Prostate gland (tissue), 2 donors: ENCODE data around the gene DOCK3. TPM values are rescaled to one million over a fixed set of nuclear protein-coding genes. Genes with fewer than 3 reads are reported as not detected.
"Not testable (repeated sequence)": the region's sequence is repeated elsewhere in the genome, so short reads cannot be mapped to it uniquely, and the experiment has no call there.

Experiments
- DNase-seq: peaks from one replicate; pipeline ENCODE4 v3.0.0-alpha.2; 2019; ENCODE audit warnings: low spot score
- H3K27ac ChIP-seq, 2 donors: fragments of 200-600 bp; sonication (generic); 2 replicates each; pipeline ENCODE4 v1.5.1; 2017 to 2019
- H3K27me3 ChIP-seq: fragments of 200-600 bp; sonication (generic); replicated peaks from 2 replicates; pipeline ENCODE4 v1.5.1; 2019; ENCODE audit not compliant: insufficient read depth
- H3K36me3 ChIP-seq, 2 donors: fragments of 200-600 bp; sonication (generic); 1 replicate in 1 of 2; 2 replicates in 1 of 2; pipeline versions ENCODE4 v1.5.1 to v1.8.1; 2017 to 2019
- H3K4me1 ChIP-seq: fragments of 200-600 bp; sonication (generic); replicated peaks from 2 replicates; pipeline ENCODE4 v1.5.1; 2019
- H3K4me3 ChIP-seq, 2 donors: fragments of 200-600 bp; sonication (generic); 2 replicates each; pipeline ENCODE4 v1.5.1; 2017 to 2019
- H3K9me3 ChIP-seq: fragments of 200-600 bp; sonication (generic); 2 replicates; pipeline ENCODE4 v1.5.1; 2017
- POLR2A ChIP-seq: fragments of 450-650 bp; IDR thresholded peaks from one replicate; pipeline ENCODE4 v1.6.1; 2016; ENCODE audit warnings: antibody characterized with exemption, mild to moderate bottlenecking
- POLR2AphosphoS5 ChIP-seq: sonication (generic); formaldehyde crosslinking; IDR thresholded peaks from one replicate; pipeline ENCODE4 v1.6.1; 2017; ENCODE audit warnings: antibody characterized with exemption
- WGBS: methylation state at CpG from one replicate; pipeline ENCODE4 v1.1.5; 2018; 5-methylcytosine and 5-hydroxymethylcytosine counted together
- intact Hi-C: fragments of 100-400 bp; cut with DNase I; formaldehyde crosslinking; loops from one replicate; pipeline ENCODE4 v1.14.2; 2022
- total RNA-seq, 2 donors: library from RNA; depleted of rRNA; stranded (reverse); fragments of >200 nt; gene quantifications; one replicate each; pipeline ENCODE4 v1.1.0, GENCODE V29; 2016
- TF ChIP-seq, protein P1 (sequence below), 4 experiments: fragments of 200-600 bp in 2 of 4; fragments of 450-650 bp in 2 of 4; sonication (generic) in 2 of 4; IDR thresholded peaks; 1 replicate in 3 of 4; 2 replicates in 1 of 4; pipeline ENCODE4 v1.5.1; 2016 to 2019; ENCODE audit warnings: antibody characterized with exemption in 4 of 4, mild to moderate bottlenecking in 2 of 4, moderate library complexity in 2 of 4

Gene DOCK3
- total RNA-seq, 2 donors from 2014 or later: 0.36 to 6.3 TPM

- H3K27me3 ChIP-seq: no peaks in the 10 kb centered on the region
- no peak for DNase-seq
- H3K4me3 ChIP-seq: no peak overlapping the region
- intact Hi-C loops: no loop called here
- no peaks in the 10 kb centered on the region for H3K36me3 ChIP-seq
- H3K4me1 ChIP-seq: no peaks in the 10 kb centered on the region
- WGBS: 91% methylated on average over 5 of the region's 5 CpGs
- TF ChIP-seq POLR2A: no peak
- no peak for TF ChIP-seq POLR2AphosphoS5
- TF ChIP-seq, protein P1, sequence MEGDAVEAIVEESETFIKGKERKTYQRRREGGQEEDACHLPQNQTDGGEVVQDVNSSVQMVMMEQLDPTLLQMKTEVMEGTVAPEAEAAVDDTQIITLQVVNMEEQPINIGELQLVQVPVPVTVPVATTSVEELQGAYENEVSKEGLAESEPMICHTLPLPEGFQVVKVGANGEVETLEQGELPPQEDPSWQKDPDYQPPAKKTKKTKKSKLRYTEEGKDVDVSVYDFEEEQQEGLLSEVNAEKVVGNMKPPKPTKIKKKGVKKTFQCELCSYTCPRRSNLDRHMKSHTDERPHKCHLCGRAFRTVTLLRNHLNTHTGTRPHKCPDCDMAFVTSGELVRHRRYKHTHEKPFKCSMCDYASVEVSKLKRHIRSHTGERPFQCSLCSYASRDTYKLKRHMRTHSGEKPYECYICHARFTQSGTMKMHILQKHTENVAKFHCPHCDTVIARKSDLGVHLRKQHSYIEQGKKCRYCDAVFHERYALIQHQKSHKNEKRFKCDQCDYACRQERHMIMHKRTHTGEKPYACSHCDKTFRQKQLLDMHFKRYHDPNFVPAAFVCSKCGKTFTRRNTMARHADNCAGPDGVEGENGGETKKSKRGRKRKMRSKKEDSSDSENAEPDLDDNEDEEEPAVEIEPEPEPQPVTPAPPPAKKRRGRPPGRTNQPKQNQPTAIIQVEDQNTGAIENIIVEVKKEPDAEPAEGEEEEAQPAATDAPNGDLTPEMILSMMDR (IDR thresholded peaks at IDR 0.05): no peak
- no peaks in the 10 kb centered on the region for H3K9me3 ChIP-seq
- H3K27ac ChIP-seq: no peak overlapping the region
These were observed 9.5 kb upstream of the DOCK3 start for GRCh38 chr3:50665081-50665840.

- intact Hi-C loops, H3K4me1 ChIP-seq, DNase-seq, H3K36me3 ChIP-seq, H3K27me3 ChIP-seq, H3K27ac ChIP-seq, H3K9me3 ChIP-seq, H3K4me3 ChIP-seq: not testable (repeated sequence)
- 86% methylated on average over 9 of the region's 9 CpGs for WGBS
These were observed 8.9 kb upstream of the DOCK3 start for GRCh38 chr3:50665841-50666115.

- Histone ChIP-seq H3K9me3 (no peaks in the 10 kb centered on the region), H3K4me3 (no peak overlapping the region), H3K27ac (no peak overlapping the region), H3K36me3 (no peaks in the 10 kb centered on the region), H3K4me1 (no peaks in the 10 kb centered on the region), H3K27me3 (no peaks in the 10 kb centered on the region)
- intact Hi-C loops: no loop called here
- no peak for DNase-seq
- TF ChIP-seq, protein P1 (IDR thresholded peaks at IDR 0.05): no peak
- no peak for TF ChIP-seq POLR2A
- no peak for TF ChIP-seq POLR2AphosphoS5
- 46% methylated on average over 1 of the region's 1 CpG for WGBS
These were observed 7.9 kb upstream of the DOCK3 start for GRCh38 chr3:50666837-50667236.

GRCh38 chr3:50671331-50671730 is 3.4 kb upstream of the DOCK3 start:
- Histone ChIP-seq H3K27ac (no peak overlapping the region), H3K36me3 (no peaks in the 10 kb centered on the region), H3K4me3 (no peak overlapping the region), H3K27me3 (no peaks in the 10 kb centered on the region), H3K4me1 (no peaks in the 10 kb centered on the region), H3K9me3 (no peaks in the 10 kb centered on the region)
- TF ChIP-seq, protein P1 (IDR thresholded peaks at IDR 0.05): no peak
- TF ChIP-seq POLR2A (no peak), POLR2AphosphoS5 (peak; percentile 82)
- peak; percentile 44 for DNase-seq
- intact Hi-C loops: no loop called here
- WGBS: 21% methylated on average over 4 of the region's 4 CpGs

GRCh38 chr3:50672656-50673055 is 2.1 kb upstream of the DOCK3 start:
- Histone ChIP-seq H3K36me3 (no peaks in the 10 kb centered on the region), H3K4me3 (no peak overlapping the region), H3K27me3 (no peaks in the 10 kb centered on the region), H3K27ac (no peak overlapping the region), H3K9me3 (no peaks in the 10 kb centered on the region), H3K4me1 (no peaks in the 10 kb centered on the region)
- intact Hi-C loops: no loop called here
- DNase-seq: no peak
- TF ChIP-seq, protein P1 (IDR thresholded peaks at IDR 0.05): no peak
- TF ChIP-seq POLR2A: no peak
- TF ChIP-seq POLR2AphosphoS5: no peak
- WGBS: 83% methylated on average over 3 of the region's 3 CpGs
